Peyer's patch (tissue), 4 donors: ENCODE measurements around the gene FAT2.

Source experiments
- CTCF ChIP-seq, 6 experiments: fragments of 450-650 bp in 4 of 6; fragments of 200-600 bp in 2 of 6; sonication (generic) in 1 of 6; IDR thresholded peaks; one replicate each; pipeline ENCODE4 v1.5.1; 2017 to 2019; ENCODE audit warnings: antibody characterized with exemption in 6 of 6, mild to moderate bottlenecking in 3 of 6, moderate library complexity in 1 of 6
- POLR2A ChIP-seq, 2 donors: fragments of 450-650 bp; IDR thresholded peaks; one replicate each; pipeline ENCODE4 v1.5.1; 2017; ENCODE audit warnings: antibody characterized with exemption in 2 of 2, mild to moderate bottlenecking in 2 of 2, moderate library complexity in 2 of 2

- TF ChIP-seq POLR2A (IDR thresholded peaks at IDR 0.05), result no peak
- TF ChIP-seq CTCF (IDR thresholded peaks at IDR 0.05), result no peak
These were observed 37.1 kb upstream of the FAT2 start for GRCh38 chr5:151628112-151628823.
